Fibroblast of the aortic adventitia (primary cell): ENCODE data around the gene CAPS. TPM values are rescaled to one million over a fixed set of nuclear protein-coding genes. Genes with fewer than 3 reads are reported as not detected.

ENCODE experiments used
- DNase-seq: peaks from one replicate; pipeline ENCODE4 v3.0.0-alpha.2; 2010; ENCODE audit warnings: low read depth
- H3K4me3 ChIP-seq: 2 replicates; pipeline ENCODE4 v1.5.1; 2011; ENCODE audit warnings: low read depth, mild to moderate bottlenecking, control low read depth, low read length, moderate library complexity
- total RNA-seq: library from RNA; depleted of rRNA; stranded (reverse); fragments of >200 nt; gene quantifications from 2 replicates; pipeline ENCODE4 v1.2.3, GENCODE V29; 2012; ENCODE audit warnings: low replicate concordance
- TF ChIP-seq, protein P1 (sequence below): IDR thresholded peaks from 2 replicates; pipeline ENCODE4 v1.5.1; 2011; ENCODE audit warnings: mild to moderate bottlenecking, low read length, control low read depth, inconsistent platforms; ENCODE audit not compliant: insufficient read depth

Gene CAPS
- total RNA-seq, 1 donor = 3.5 TPM

DNA sequence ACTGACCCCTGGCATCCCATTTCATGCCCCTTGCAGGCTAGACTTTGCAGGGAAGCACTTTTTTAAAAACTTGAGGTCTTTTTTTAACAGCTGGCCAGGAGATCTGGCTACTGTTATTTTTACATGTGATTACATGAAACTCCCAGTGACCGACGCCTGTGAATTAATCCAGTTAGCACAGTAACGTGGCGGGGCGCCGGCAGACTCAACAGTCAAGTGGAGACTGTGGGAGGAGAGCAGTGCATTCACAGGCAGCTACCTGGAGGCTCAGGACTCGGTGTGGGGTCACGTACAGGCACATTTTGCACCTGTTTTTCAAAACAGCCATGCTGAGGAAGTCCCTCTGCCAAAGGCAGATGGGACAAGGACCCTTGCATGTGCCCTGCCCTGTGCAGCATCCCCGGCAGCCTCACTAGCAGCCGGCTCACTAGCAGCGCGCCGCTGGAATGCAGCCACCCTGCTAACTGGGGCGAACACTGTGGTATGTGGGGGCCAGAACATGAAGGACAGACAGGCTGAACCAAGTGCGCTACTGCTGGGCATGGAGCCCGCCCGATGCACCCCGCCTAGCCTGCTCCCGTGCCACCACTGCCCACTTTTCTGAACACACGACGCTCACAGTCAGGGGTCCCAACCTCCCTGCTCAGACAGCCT is 18.7 kb downstream of the CAPS start:
- no peak overlapping the region for H3K4me3 ChIP-seq
- TF ChIP-seq, protein P1, sequence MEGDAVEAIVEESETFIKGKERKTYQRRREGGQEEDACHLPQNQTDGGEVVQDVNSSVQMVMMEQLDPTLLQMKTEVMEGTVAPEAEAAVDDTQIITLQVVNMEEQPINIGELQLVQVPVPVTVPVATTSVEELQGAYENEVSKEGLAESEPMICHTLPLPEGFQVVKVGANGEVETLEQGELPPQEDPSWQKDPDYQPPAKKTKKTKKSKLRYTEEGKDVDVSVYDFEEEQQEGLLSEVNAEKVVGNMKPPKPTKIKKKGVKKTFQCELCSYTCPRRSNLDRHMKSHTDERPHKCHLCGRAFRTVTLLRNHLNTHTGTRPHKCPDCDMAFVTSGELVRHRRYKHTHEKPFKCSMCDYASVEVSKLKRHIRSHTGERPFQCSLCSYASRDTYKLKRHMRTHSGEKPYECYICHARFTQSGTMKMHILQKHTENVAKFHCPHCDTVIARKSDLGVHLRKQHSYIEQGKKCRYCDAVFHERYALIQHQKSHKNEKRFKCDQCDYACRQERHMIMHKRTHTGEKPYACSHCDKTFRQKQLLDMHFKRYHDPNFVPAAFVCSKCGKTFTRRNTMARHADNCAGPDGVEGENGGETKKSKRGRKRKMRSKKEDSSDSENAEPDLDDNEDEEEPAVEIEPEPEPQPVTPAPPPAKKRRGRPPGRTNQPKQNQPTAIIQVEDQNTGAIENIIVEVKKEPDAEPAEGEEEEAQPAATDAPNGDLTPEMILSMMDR = no peak
- no peak for DNase-seq

DNA sequence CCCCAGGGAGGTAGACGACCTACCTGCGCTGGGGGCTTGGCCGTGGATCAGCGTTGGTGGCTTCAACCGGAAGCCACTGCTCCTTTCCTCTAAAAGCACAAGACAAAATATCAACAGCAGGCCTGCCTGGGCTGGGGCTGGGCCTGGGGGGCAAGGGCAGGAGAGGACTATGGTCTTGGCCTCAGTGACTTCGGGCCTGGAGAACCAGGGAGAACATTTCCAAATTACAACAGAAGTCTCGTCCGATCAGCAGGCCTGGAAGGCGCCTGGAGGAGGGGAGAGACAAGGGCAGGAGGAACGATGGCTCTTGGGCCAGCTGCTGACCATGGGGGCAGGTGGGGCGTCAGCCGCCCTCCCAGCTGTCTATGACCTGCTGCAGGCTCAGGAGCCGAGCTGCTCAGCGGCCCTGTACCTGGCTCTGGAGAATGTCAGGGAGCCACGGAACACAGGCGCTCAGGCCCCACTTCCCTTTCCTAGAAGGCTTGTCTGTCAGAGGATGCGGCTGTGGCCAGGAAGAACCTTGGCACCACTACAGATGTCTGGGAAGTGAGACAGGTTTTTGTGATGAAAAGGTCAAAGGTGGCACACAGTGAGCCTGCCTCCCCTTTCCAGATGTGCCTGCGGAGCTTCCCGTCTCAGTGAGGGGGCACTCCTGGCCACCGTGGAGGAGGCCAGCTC is 19.5 kb downstream of the CAPS start:
- TF ChIP-seq, protein P1 = no peak
- no peak overlapping the region for H3K4me3 ChIP-seq
- no peak for DNase-seq

DNA sequence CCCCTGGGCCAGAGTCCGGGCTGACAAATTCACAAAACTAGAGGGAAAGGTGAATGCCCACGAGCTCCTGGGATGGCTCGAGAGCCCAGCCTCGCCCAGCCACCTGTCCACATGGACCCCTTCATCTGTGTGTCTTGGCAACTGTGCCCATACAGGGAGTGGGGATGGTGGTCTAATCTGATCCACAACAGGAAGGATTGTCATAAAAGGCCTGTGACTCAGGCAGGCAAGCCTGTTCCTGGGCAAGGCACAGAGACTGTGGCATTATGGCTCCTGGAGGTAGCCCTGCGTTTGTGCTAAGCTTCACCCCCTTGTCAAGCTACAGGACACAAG is 20.0 kb downstream of the CAPS start:
- no peak overlapping the region for H3K4me3 ChIP-seq
- DNase-seq = no peak
- TF ChIP-seq, protein P1 = no peak

DNA sequence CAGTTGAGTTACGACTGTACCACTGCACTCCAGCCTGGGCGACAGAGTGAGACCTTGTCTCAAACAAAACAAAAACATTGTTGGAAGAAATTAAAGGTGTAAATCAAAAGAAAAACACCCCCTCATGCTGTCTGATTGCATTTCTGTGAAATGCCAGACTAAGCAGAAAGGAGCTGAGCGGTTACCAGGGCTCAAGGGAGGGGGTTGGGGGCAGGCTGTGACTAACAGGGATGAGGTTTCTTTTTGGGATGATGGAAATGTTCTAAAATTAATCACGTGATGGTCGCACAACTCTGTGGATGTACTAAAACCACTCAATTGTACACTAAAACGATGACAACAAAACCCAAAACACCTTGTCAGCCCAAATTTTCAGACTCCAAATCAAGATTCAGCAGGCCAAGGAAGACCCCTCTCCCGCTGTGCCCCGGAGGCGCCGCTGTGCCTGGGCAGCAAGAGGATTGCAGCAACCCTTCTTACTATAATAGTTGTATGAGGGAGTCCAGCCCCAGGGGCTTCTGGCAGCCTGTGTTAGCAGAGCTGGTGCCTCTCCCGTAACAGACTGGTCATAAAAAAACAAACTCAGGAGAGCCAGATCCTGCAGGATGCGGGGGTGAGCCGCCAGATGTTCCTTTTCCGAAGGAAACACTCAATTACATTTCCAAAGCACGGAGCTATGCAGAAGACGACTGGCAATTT is 20.9 kb downstream of the CAPS start:
- TF ChIP-seq, protein P1 = no peak
- H3K4me3 ChIP-seq = no peak overlapping the region
- DNase-seq = peak; percentile 73

DNA sequence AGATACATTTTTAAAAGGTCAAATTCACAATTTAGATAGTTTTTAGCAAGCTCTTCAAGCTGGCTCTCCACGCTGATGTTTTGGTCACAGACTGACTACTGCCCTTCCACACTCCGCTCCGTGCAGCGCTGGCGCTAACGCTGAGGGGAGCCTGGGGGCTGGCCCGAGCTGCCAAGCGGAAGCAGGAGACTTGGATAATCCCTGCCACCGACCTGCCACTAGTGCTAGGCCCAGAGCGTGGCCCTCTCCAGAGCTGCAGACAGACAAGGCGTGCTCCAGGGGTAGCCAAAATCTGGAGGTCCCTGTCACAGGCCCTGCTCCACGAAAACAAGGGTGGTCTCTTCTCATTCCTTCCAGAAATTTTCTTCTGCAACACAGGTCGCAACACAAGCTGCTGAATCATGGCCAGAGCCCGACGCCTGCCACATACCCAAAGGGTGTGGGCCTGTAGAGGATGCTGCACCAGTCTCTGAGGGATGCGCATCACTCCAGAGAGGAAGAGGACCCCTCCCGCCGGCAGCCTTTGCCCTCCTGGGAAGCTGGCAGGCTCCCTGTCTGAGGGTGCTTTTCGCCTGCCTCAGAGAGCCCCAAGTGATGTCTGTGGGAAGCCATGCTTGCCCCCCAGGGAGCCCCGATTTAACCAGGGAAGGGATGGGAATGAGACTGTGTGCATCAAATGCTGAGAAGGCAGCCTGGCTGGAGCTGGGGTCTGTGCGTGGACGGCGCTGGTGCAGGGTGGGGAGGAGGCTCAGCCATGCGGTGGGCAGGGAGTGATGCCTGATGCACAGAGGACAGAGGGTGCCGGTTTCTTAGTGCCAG is 21.6 kb downstream of the CAPS start:
- no peak for DNase-seq
- TF ChIP-seq, protein P1 = no peak
- no peak overlapping the region for H3K4me3 ChIP-seq

DNA sequence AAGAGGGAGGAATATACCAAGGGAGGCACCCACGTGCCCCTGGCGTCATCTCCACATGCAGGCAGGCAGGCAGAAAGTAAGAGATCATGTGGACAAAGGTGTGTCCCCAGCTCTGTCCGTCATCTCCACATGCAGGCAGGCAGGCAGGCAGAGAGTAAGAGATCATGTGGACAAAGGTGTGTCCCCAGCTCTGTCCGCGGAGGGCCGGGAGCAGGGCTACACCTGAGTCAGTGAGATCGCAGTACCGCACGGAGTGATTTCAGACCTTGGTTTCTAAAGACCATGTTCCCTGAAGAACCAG is 22.2 kb downstream of the CAPS start:
- no peak for DNase-seq
- TF ChIP-seq, protein P1 = no peak
- no peak overlapping the region for H3K4me3 ChIP-seq
